Stimulated activated CD8-positive, alpha-beta memory T cell treated with anti-CD3 and anti-CD28 coated beads, Interleukin-4, amount 100 ng/mL, for 1 hour (primary cell): ENCODE measurements around the gene VIM.

Experiments
- DNase-seq, 2 donors: peaks; one replicate each; pipeline ENCODE4 v3.0.0-alpha.2; 2020; ENCODE audit warnings: low read depth in 2 of 2, low spot score in 1 of 2

The VIM gene

GRCh38 chr10:17209302-17209701 lies 18.7 kb upstream of the VIM start:
- no peak for DNase-seq

DNA sequence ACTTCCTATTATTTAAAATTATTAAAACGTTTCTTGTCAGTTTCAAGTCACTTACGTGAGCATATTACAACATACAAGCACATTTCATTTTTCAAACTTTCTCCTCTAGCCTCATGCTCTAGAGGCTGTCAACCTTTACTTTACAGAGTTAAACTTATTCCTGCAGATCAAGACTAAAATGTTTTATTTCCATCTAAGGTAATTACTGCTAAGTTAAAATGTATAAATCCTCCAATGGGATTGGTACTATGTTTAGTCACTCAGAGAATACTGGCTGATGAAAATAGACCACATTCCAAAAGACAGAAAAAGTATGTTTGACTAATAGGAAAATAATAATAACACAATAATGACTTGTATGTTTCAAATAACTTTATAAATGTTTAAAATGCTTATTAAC lies 18.2 kb upstream of the VIM start:
- DNase-seq: no peak

DNA sequence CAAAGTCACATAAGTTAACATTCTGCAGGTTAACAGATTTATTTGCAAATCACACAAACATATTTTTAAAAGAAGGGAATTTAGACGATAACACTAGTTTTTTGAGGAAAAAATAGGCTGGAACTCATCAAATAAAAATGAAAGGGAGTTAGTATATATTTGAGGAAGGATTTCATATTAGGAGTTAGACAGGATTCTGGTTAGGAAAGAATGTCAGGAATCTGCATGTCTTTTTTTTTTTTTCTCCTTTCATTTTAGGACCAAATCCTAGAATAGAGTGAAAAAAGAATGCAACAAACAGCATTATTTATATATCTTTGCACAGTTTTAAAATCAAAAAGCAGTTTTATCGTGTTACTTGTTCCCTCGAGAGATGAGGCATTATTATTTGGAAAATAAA lies 17.7 kb upstream of the VIM start:
- DNase-seq: no peak

DNA sequence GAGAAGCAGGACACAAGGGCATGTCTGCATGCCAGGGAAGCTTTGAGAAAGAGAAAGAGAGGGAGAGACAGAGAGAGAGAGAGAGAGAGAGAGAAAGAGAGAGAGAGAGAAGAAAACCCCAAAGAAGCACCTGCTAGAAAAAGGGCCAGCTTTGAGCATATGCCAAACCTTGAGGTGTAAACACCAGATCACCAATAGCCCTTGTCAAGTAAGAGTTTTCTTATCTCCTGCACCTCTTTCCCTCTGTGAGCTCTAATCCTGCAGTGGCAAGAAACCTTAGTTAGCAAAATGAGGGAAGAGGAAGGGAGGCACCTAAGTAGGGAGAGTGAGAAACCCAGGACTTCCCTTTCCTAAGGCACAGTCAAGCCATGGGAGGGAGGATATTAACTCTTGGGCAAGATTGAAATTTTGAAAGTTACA lies 15.2 kb upstream of the VIM start:
- DNase-seq: no peak

- no peak for DNase-seq
These were observed 14.2 kb upstream of the VIM start for GRCh38 chr10:17213646-17214349.

GRCh38 chr10:17214526-17214925 lies 13.5 kb upstream of the VIM start:
- DNase-seq: no peak

GRCh38 chr10:17214971-17215781 lies 12.9 kb upstream of the VIM start:
- DNase-seq: no peak

DNA sequence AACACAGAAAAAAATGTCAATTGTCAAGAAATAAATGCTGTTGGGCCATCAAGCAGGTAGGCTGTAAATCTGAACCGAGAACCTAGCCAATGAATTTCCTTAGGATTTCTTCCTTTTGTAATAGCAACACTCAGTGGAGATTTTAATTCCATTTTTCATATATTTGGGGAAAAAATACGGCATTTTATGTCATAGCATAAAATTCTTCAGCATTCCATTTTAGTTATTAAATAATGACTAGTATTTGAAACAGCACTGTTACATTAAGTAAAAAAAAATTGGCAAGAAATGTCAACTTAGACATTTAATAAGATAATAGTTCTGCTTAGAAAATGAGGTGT lies 12.3 kb upstream of the VIM start:
- no peak for DNase-seq

DNA sequence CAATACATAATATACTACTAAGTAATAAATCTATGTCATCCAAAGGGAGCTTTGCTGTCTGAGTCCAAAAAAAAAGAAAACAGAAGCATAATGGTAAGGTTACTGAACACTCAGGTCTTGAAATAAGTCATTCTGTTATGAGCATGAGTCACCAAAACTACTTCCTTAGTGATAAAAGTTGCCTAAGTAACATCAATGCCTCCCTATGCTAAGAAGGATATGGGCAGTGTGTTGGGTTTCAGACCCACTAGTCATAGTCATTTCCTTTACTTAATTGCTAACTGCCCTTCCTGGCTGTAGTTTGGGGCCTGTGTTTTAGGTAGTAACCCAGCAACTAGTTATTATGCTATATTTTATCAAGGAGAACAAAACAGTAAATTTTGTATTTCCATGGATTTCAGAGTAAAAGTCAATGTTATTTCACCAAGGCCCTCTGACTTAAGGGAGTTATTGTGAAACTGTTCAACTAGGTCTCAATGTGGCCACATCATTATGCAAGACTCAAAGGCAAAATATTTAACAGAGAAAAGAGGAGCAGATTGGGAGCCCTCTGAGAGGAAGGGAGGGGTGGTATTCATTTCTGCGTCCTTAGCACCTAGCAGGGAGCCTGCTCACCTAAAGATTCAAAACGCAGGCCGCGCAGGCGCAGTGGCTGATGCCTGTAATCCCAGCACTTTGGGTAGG lies 11.7 kb upstream of the VIM start:
- no peak for DNase-seq

GRCh38 chr10:17216901-17217395 lies 11.1 kb upstream of the VIM start:
- no peak for DNase-seq

DNA sequence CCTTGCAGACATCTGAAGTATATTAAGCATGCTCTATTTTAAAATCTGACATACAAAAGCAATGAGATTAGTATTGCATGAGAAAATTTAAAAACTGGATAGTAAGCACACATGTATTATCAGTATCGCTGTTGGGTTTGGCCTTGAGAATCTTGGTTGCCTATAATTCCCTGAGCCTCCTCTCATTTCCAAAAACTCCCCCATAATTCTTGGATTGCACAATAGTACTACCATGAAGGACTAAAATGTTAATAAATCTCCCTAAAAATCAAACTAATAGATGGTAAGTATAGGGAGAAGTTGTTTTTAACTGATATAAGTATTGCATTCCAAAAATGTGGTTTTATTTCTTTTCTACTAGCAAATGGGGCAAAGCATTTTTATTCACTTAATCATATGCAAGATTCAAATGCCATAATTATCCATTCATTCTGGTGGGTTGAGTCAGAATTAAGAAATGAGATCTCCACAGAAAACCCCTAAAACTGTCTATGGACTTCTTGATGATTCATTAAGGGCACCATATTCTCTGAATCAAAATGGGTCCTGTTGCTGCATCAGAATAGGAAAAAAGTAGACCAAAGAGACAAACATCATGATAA lies 10.3 kb upstream of the VIM start:
- DNase-seq: no peak

DNA sequence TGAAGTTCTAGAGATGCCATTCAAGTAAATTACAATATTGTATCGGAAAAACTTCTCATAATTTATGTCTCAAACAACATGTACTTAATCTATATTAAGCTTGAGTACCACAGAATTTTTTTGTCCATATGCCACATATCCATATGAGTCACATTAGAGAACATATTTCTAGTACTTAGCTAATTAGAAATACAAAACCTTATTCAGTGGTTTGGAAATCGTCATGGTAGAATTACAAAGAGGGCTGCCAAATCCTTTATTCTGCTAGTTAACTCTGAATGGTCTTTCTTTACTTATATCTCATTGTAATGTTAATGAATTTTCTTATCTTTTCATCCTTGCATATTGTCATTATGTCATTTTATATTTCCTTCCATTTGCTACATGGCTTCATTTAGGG lies 9.0 kb upstream of the VIM start:
- DNase-seq: no peak

- DNase-seq: no peak
These were observed 7.4 kb upstream of the VIM start for GRCh38 chr10:17220652-17221100.

DNA sequence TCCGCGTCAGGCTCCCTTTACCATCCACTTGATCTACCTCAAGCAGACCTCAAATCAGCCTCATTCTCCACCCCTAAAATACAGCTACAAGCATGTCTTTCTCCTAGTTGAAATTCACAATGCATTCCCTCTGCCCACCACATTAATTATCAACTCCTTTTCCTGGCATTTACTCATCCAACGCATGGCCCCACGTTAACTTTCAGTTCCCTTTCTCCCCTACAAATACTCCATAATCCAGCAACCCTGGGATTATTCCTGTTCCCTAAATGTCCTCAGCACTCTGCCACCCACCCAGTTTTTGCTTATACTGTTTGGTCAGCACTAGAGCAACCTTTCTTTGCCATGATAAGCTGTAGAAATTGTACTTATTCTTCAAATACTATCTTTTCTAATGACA lies 5.7 kb upstream of the VIM start:
- no peak for DNase-seq

DNA sequence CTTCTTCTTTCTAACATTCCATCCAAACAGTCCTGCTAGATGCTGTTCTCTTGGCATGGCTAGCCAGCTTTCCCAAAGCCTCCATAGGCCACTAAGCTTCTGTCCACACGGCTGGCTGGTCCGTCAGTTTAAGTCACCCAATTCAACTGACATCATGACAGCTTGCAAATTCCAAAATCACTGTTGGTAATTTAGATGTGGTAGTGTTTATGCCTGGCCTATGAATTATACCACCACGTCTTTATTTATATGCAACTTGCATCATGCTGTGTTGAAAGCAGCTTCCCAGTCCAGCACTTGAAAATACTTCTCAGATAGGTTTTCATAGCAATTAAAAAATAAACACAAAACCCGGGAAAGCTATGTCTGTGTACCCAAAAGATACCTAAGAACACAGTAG lies 2.2 kb upstream of the VIM start:
- no peak for DNase-seq

GRCh38 chr10:17226891-17227303 lies 1.1 kb upstream of the VIM start:
- no peak for DNase-seq

DNA sequence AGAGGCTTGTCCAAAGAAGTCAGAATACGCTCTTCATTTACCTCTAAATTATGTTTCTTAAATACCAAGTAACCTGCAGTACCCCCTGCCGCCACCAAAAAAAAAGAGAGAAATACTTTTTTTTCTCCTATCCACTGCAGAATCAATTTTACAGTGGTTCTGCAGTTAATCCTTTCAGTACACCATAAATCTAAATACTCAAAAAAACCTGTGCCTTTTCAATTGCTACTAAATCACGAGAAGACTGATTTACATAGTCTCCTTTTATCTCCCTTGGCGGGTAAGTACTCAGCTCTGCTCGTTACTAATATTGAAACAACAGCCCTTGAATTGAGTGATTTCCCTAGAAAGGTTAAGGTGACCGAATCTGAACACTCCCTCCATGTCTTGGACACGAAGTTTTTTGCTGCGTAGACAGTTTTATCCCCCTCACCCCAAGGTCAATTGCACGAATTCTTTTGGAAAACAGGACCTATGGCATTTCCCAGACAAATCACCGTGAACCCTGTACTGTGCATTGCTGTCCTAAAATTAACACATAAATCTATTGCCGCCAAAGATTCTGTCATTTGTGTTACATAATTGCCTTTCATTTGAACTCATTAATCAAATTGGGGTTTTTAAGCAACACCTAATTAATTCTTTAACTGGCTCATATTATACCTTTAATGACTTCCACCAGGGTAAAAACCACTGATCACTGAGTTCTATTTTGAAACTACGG lies 512 bp upstream of the VIM start:
- DNase-seq: no peak

DNA sequence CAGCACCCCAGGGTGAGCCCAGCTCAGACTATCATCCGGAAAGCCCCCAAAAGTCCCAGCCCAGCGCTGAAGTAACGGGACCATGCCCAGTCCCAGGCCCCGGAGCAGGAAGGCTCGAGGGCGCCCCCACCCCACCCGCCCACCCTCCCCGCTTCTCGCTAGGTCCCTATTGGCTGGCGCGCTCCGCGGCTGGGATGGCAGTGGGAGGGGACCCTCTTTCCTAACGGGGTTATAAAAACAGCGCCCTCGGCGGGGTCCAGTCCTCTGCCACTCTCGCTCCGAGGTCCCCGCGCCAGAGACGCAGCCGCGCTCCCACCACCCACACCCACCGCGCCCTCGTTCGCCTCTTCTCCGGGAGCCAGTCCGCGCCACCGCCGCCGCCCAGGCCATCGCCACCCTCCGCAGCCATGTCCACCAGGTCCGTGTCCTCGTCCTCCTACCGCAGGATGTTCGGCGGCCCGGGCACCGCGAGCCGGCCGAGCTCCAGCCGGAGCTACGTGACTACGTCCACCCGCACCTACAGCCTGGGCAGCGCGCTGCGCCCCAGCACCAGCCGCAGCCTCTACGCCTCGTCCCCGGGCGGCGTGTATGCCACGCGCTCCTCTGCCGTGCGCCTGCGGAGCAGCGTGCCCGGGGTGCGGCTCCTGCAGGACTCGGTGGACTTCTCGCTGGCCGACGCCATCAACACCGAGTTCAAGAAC lies 1.1 kb downstream of the VIM start:
- peak; percentile 68 to 79 for DNase-seq

DNA sequence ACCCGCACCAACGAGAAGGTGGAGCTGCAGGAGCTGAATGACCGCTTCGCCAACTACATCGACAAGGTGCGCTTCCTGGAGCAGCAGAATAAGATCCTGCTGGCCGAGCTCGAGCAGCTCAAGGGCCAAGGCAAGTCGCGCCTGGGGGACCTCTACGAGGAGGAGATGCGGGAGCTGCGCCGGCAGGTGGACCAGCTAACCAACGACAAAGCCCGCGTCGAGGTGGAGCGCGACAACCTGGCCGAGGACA lies 1.6 kb downstream of the VIM start:
- no peak for DNase-seq

DNA sequence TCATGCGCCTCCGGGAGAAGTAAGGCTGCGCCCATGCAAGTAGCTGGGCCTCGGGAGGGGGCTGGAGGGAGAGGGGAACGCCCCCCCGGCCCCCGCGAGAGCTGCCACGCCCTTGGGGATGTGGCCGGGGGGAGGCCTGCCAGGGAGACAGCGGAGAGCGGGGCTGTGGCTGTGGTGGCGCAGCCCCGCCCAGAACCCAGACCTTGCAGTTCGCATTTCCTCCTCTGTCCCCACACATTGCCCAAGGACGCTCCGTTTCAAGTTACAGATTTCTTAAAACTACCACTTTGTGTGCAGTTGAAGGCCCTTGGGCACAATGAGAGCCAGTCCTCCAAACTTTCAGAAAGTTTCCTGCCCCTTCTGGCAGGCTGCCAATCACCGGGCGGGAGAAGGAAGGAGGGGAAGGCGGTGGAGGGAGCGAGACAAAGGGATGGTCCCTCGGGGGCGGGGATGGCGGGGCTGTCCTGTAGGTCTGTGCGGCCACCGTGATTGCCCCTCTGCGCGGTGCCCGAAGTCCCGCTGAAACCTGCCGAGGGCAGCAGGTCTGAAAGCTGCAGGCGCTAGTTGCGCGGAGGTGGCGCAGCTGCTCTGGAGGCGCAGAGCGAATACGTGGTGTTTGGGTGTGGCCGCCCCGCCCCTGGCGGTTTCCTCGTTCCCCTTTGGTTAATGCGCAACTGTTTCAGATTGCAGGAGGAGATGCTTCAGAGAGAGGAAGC lies 2.1 kb downstream of the VIM start:
- DNase-seq: peak; percentile 70 to 80
